Psoas muscle (tissue), 8 donors: ENCODE measurements around the gene PLCXD3. TPM values are rescaled to one million over a fixed set of nuclear protein-coding genes. Genes with fewer than 3 reads are reported as not detected.

Source experiments
- ATAC-seq, 4 donors: fragments of 200-7000 bp; cut with Tn5 transposase; one replicate each; pipeline ENCODE4 v1.9.1; 2020; ENCODE audit warnings: moderate library complexity in 3 of 4, mild to moderate bottlenecking in 2 of 4
- DNase-seq, 2 donors: peaks; one replicate each; pipeline ENCODE4 v3.0.0-alpha.2; 2020
- H3K27ac ChIP-seq: fragments of 200-600 bp; one replicate; pipeline ENCODE4 v1.8.0; 2022
- H3K27me3 ChIP-seq, 3 donors: fragments of 200-600 bp in 1 of 3; one replicate each; pipeline versions ENCODE4 v1.6.1 to v1.8.0; 2013 to 2022; ENCODE audit warnings: low read length in 2 of 3, mild to moderate bottlenecking in 2 of 3, moderate library complexity in 1 of 3; ENCODE audit not compliant: insufficient read depth in 3 of 3
- H3K36me3 ChIP-seq, 2 donors: fragments of 200-600 bp in 1 of 2; one replicate each; pipeline versions ENCODE4 v1.6.1 to v1.8.0; 2013 to 2022; ENCODE audit warnings: low read depth in 1 of 2, mild to moderate bottlenecking in 1 of 2, moderate library complexity in 1 of 2; ENCODE audit not compliant: insufficient read depth in 1 of 2
- H3K4me1 ChIP-seq: fragments of 200-600 bp; one replicate; pipeline ENCODE4 v1.8.0; 2022
- H3K4me3 ChIP-seq: fragments of 200-600 bp; one replicate; pipeline ENCODE4 v1.8.0; 2022; ENCODE audit warnings: mild to moderate bottlenecking
- H3K9me3 ChIP-seq: fragments of 200-600 bp; one replicate; pipeline ENCODE4 v1.8.0; 2022
- CTCF ChIP-seq: fragments of 200-600 bp; IDR thresholded peaks from one replicate; pipeline ENCODE4 v1.8.0; 2022; ENCODE audit warnings: antibody characterized with exemption
- WGBS, 3 donors: extraction: QIAGEN DNeasy Blood & Tissue Kit; methylation state at CpG; one replicate each; pipeline versions ENCODE4 v1.1.6 to v1.1.7; 2013; 5-methylcytosine and 5-hydroxymethylcytosine counted together
- intact Hi-C, 2 donors: fragments of 100-400 bp; cut with DNase I; formaldehyde crosslinking; loops; one replicate each; pipeline versions ENCODE4 v1.11.0 to v1.14.2; 2022
- polyA plus RNA-seq, 3 donors: library from polyadenylated mRNA; stranded (reverse); fragments of 200-250 nt; gene quantifications; one replicate each; pipeline ENCODE4 v1.2.3, GENCODE V29; 2013
- total RNA-seq, 4 donors: library from RNA; stranded (reverse); fragmentation: NEBNext Ultra II Directional in 2 of 4; extraction: Animal tissue kit (Norgen Biotek cat#: 25700) in 2 of 4; gene quantifications; one replicate each; pipeline versions ENCODE4 v1.2.1 to v1.2.4, GENCODE V29; 2021 to 2023
- donor health status: healthy with polysubstance abuse.
- donor health status: DM: no; HTN: no; CAD: no; lungs with moderate emphysema.
- donor health status: Bipolar disorder and iron deficiency.
- donor health status: healthy.
- donor health status: DM: yes; HTN: yes; CAD: no.
- donor health status: DM: no; HTN: no; CAD: no.
- donor health status: DM: no; HTN: no; CAD: no.
- donor health status: DM: yes; HTN: yes; CAD: no.

PLCXD3 gene
- total and polyA plus RNA-seq, 7 donors: 0.12 to 0.73 (median 0.22) TPM

GRCh38 chr5:41410307-41410706, 100.1 kb downstream of the PLCXD3 start:
- Histone ChIP-seq H3K36me3 (no peaks in the 10 kb centered on the region), H3K4me3 (no peak overlapping the region), H3K27me3 (no peaks in the 10 kb centered on the region), H3K27ac (no peak overlapping the region), H3K4me1 (no peaks in the 10 kb centered on the region), H3K9me3 (no peaks in the 10 kb centered on the region)
- ATAC-seq: no peak
- WGBS, 3 donors: 68 to 84% (median 76%) methylated on average over 9 of the region's 9 CpGs
- DNase-seq: no peak
- TF ChIP-seq CTCF: no peak
- intact Hi-C loops: no loop called here

- Histone ChIP-seq H3K27ac (no peak overlapping the region), H3K27me3 (no peaks in the 10 kb centered on the region), H3K9me3 (no peaks in the 10 kb centered on the region), H3K4me3 (no peak overlapping the region), H3K36me3 (no peaks in the 10 kb centered on the region), H3K4me1 (no peaks in the 10 kb centered on the region)
- ATAC-seq (no peak), DNase-seq (no peak)
- TF ChIP-seq CTCF: no peak
- intact Hi-C loops: no loop called here
- WGBS, 3 donors: 69 to 79% (median 73%) methylated on average over 6 of the region's 6 CpGs
These were observed 101.5 kb downstream of the PLCXD3 start for GRCh38 chr5:41408676-41409443.

DNA sequence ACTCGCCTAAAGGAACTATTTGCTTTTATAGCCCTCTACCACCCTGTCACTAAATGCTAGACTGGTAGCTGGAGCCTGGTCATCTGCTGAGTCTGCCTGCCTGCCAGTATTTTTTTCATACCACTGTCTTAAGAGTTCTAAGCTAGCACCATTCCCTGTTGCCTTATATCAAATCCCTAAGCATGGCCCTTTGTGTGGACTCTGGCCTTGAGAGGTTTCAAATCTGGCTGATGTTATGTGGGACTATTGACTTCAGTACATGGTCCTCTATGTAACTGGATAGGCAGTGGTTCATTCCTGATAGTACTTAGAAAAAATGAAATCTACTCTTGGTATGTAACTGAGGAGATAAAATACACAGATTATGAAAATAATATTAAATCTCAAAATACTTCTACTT, 103.5 kb downstream of the PLCXD3 start:
- ATAC-seq: no peak
- H3K27ac ChIP-seq: no peak overlapping the region

GRCh38 chr5:41406424-41406823, 104.0 kb downstream of the PLCXD3 start:
- H3K4me1 ChIP-seq: no peaks in the 10 kb centered on the region
- 81 to 93% (median 84%) methylated on average over 1 of the region's 1 CpG for WGBS, 3 donors
- no peak for DNase-seq
- no peak overlapping the region for H3K27ac ChIP-seq
- no peaks in the 10 kb centered on the region for H3K9me3 ChIP-seq
- no peaks in the 10 kb centered on the region for H3K36me3 ChIP-seq
- intact Hi-C loops: no loop called here
- no peak for TF ChIP-seq CTCF
- H3K4me3 ChIP-seq: no peak overlapping the region
- ATAC-seq: no peak
- no peaks in the 10 kb centered on the region for H3K27me3 ChIP-seq

More for the DNA sequence above, 103.5 kb downstream of the PLCXD3 start:
- Histone ChIP-seq H3K4me1 (no peaks in the 10 kb centered on the region), H3K27me3 (no peaks in the 10 kb centered on the region), H3K36me3 (no peaks in the 10 kb centered on the region), H3K9me3 (no peaks in the 10 kb centered on the region), H3K4me3 (no peak overlapping the region)
- no peak for DNase-seq
- intact Hi-C loops: no loop called here
- no peak for TF ChIP-seq CTCF
- WGBS, 3 donors: 73 to 78% (median 74%) methylated on average over 1 of the region's 1 CpG

DNA sequence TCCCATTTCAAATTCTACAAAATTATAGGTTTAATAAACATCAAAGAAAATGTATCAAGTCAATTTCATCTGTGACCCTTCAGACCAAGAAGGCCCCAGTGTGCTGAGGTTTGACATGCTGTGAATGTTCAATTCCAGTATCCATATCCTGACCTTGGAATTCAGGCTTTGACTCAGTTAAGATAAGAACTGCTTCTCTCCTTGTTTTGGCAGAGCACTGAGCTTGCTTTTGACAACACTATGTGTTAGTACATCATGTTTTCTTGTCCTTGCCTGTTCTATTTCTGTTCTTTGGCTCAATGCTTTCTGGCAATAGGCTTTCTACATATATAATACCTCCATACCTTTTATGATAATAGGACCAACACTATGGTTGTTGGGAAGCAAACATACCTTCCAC, 105.6 kb downstream of the PLCXD3 start:
- Histone ChIP-seq H3K4me1 (no peaks in the 10 kb centered on the region), H3K36me3 (no peaks in the 10 kb centered on the region), H3K4me3 (no peak overlapping the region), H3K27me3 (no peaks in the 10 kb centered on the region), H3K9me3 (no peaks in the 10 kb centered on the region), H3K27ac (no peak overlapping the region)
- ATAC-seq (no peak), DNase-seq (no peak)
- intact Hi-C loops: no loop called here
- no peak for TF ChIP-seq CTCF
